Measurements from ENCODE around the gene SCAI. TPM values are rescaled to one million over a fixed set of nuclear protein-coding genes. Genes with fewer than 3 reads are reported as not detected.
"Not testable (repeated sequence)": the region's sequence is repeated elsewhere in the genome, so short reads cannot be mapped to it uniquely, and the experiment has no call there.

SCAI gene
- polyA plus RNA-seq, 2 of the 4 experiments (the other 2 are of a cell fraction), result 2.1 to 5.0 TPM

DNA sequence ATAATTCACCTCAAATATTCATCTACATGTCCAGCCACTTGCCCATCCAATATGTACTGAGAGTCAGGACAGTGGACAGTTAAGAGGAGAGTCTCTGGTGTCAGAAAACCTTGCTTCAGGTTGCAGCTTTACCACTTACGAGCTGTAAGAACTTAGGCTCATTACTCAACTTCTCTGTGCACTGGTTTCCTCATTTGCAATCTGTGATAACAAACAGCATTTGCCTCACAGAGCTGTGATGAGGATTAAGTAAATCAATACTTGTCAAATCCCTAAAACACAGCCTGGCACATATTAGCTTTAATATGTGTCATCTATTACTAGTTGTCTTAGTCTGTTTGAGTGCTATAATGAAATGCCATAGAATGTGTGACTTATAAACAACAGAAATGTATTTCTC, 211.0 kb downstream of the SCAI start (continued):
- TF ChIP-seq EP300 (IDR thresholded peaks at IDR 0.05) (no peak), ESRRA (IDR thresholded peaks at IDR 0.05; ENCODE audit: borderline replicate concordance, low read length) (no peak), CHD2 (IDR thresholded peaks at IDR 0.05; ENCODE audit: low read length, partially characterized antibody) (no peak), CBX2 (IDR thresholded peaks at IDR 0.05; ENCODE audit: borderline replicate concordance, low read depth) (no peak), RCOR1 (IDR thresholded peaks at IDR 0.05; ENCODE audit: low read depth, low read length) (no peak)
- TF ChIP-seq, protein P1, sequence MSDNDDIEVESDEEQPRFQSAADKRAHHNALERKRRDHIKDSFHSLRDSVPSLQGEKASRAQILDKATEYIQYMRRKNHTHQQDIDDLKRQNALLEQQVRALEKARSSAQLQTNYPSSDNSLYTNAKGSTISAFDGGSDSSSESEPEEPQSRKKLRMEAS (IDR thresholded peaks at IDR 0.05), result no peak
- TF ChIP-seq, protein P2, sequence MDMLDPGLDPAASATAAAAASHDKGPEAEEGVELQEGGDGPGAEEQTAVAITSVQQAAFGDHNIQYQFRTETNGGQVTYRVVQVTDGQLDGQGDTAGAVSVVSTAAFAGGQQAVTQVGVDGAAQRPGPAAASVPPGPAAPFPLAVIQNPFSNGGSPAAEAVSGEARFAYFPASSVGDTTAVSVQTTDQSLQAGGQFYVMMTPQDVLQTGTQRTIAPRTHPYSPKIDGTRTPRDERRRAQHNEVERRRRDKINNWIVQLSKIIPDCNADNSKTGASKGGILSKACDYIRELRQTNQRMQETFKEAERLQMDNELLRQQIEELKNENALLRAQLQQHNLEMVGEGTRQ (IDR thresholded peaks at IDR 0.05), result no peak
- TF ChIP-seq, protein P3, sequence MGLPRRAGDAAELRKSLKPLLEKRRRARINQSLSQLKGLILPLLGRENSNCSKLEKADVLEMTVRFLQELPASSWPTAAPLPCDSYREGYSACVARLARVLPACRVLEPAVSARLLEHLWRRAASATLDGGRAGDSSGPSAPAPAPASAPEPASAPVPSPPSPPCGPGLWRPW (IDR thresholded peaks at IDR 0.05), result no peak

DNA sequence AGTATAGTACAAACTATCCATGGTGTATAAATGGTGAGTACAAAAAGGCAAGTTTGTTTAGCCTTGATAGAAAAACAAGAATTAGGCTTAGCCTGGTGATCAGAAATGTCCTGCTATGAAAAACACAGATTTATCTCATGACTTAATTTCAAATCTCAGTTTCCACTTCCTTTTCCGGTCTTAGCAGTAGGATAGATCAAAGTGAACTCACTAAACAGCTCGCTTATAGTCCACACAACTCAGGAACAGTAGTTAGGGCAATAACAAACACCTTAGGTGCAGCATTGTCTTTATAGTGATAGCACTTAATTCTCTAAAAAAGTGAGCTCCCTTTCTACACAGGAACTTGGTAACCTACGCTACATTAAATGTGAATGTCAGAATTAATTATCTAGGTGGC, 213.9 kb downstream of the SCAI start:
- DNase-seq (ENCODE audit: low read depth in 1 of 2, low spot score in 1 of 2), result no peak
- TF ChIP-seq, protein P4, sequence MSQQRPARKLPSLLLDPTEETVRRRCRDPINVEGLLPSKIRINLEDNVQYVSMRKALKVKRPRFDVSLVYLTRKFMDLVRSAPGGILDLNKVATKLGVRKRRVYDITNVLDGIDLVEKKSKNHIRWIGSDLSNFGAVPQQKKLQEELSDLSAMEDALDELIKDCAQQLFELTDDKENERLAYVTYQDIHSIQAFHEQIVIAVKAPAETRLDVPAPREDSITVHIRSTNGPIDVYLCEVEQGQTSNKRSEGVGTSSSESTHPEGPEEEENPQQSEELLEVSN (IDR thresholded peaks at IDR 0.05; ENCODE audit: borderline replicate concordance, low read depth), result no peak
- TF ChIP-seq CHD2 (IDR thresholded peaks at IDR 0.05; ENCODE audit: low read length, partially characterized antibody) (no peak), RCOR1 (IDR thresholded peaks at IDR 0.05; ENCODE audit: low read depth, low read length) (no peak), ESRRA (IDR thresholded peaks at IDR 0.05; ENCODE audit: borderline replicate concordance, low read length) (no peak), HEYL (CRISPR knock-in tag; IDR thresholded peaks at IDR 0.05) (no peak), ZNF302 (CRISPR knock-in tag; IDR thresholded peaks at IDR 0.05) (no peak), KDM1A (IDR thresholded peaks at IDR 0.05; ENCODE audit: low read depth) (no peak), EHF (CRISPR knock-in tag; IDR thresholded peaks at IDR 0.05) (no peak), HOXB5 (CRISPR knock-in tag; IDR thresholded peaks at IDR 0.05) (no peak), GATA3 (IDR thresholded peaks at IDR 0.05; ENCODE audit: borderline replicate concordance) (no peak)
- TF ChIP-seq, protein P5, sequence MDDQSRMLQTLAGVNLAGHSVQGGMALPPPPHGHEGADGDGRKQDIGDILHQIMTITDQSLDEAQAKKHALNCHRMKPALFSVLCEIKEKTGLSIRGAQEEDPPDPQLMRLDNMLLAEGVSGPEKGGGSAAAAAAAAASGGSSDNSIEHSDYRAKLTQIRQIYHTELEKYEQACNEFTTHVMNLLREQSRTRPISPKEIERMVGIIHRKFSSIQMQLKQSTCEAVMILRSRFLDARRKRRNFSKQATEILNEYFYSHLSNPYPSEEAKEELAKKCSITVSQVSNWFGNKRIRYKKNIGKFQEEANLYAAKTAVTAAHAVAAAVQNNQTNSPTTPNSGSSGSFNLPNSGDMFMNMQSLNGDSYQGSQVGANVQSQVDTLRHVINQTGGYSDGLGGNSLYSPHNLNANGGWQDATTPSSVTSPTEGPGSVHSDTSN (IDR thresholded peaks at IDR 0.05), result no peak
- Histone ChIP-seq H3K9me3 (no peaks in the 10 kb centered on the region), H3K4me2 (no peak overlapping the region), H3K4me3 (no peak overlapping the region), H3K4me1 (no peaks in the 10 kb centered on the region), H3K27ac (no peak overlapping the region)
- no peak for FAIRE-seq
- POLR2A ChIA-PET, result no interaction called here
- 94% methylated on average over 3 of the region's 3 CpGs for WGBS (ENCODE audit: missing lambda C conversion rate)
- ATAC-seq, result no peak
- CTCF ChIA-PET, result interaction anchor here (1.1 to 1.2 kb wide), 3 partner anchors 67 to 213 kb away, joined by 3 to 4 read pairs (median 3); partner anchors contain the start of genes ARPC5L and SCAI

DNA sequence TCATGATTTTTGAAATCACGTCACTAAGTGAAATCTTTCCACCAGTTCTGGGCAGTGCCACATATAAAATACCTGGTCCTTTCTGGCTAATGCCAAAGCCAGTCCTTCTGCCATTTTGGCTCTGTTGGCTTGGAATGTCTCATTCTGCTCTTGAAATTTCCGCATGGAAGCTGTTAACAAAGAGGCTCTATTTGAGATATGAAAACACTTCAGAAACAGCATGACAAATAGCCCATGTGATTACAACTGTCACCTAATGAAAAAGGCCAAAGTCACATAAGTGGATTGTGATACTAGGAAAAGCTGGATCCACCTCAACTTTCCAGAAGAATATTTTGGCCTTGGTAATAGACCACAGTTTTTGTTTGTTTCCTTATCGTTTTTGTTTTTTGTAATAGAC, 215.2 kb downstream of the SCAI start:
- POLR2A ChIA-PET, result no interaction called here

DNA sequence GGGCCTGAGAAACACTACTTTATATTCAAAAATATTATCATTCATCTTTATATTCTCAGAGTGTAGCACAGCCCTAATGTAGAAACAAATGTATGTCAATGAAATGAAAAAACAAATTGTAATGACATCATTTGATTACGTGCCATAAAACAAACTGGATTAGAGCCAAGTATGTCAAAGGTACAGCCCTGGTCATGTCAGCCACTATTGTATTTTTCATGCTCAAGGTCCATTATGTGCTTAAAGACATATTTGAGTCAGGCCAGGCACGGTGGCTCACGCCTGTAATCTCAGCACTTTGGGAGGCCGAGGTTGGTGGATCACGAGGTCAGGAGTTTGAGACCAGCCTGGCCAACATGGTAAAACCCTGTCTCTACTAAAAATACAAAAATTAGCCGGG, 222.9 kb downstream of the SCAI start:
- H3K27ac ChIP-seq; H3K9me3 ChIP-seq; H3K4me3 ChIP-seq; POLR2A ChIA-PET; ATAC-seq; H3K4me2 ChIP-seq; FAIRE-seq; DNase-seq (ENCODE audit: low read depth in 1 of 2, low spot score in 1 of 2); H3K4me1 ChIP-seq: not testable (repeated sequence)
- WGBS (ENCODE audit: missing lambda C conversion rate), result 88% methylated on average over 6 of the region's 6 CpGs
- CTCF ChIA-PET, result interaction anchor here (0.7 to 0.9 kb wide), 2 partner anchors 137 to 555 kb away, joined by 3 read pairs; no protein-coding TSS in a partner anchor

More for the DNA sequence above, 215.2 kb downstream of the SCAI start:
- FAIRE-seq (no peak), ATAC-seq (no peak), DNase-seq (ENCODE audit: low read depth in 1 of 2, low spot score in 1 of 2) (no peak)
- Histone ChIP-seq H3K9me3 (no peaks in the 10 kb centered on the region), H3K4me1 (no peaks in the 10 kb centered on the region), H3K27ac (no peak overlapping the region), H3K4me2 (no peak overlapping the region), H3K4me3 (no peak overlapping the region)
- TF ChIP-seq TP53 (CRISPR knock-in tag; IDR thresholded peaks at IDR 0.05) (no peak), RFX5 (IDR thresholded peaks at IDR 0.05) (no peak), GATA3 (IDR thresholded peaks at IDR 0.05; ENCODE audit: borderline replicate concordance) (no peak), RNF2 (IDR thresholded peaks at IDR 0.05; ENCODE audit: borderline replicate concordance, low read depth) (no peak)
- CTCF ChIA-PET, result no interaction called here
- 89% methylated on average over 3 of the region's 3 CpGs for WGBS (ENCODE audit: missing lambda C conversion rate)
